B cell (primary cell): ENCODE measurements around the gene KLK13. TPM values are rescaled to one million over a fixed set of nuclear protein-coding genes. Genes with fewer than 3 reads are reported as not detected.

Experiments
- ATAC-seq: fragments of 200-7000 bp; cut with Tn5 transposase; one replicate; pipeline ENCODE4 v1.10.0; 2021; ENCODE audit warnings: low read depth, mild to moderate bottlenecking, moderate number of reproducible peaks, moderate library complexity
- CTCF ChIA-PET: fragments of 350-600 bp; sonication (Branson Sonifier 250); formaldehyde crosslinking; loops from one replicate; lab custom pipeline; 2021; ENCODE audit warnings: antibody characterized with exemption, inconsistent platforms; lab: Charles Lee
- POLR2A ChIA-PET: fragments of 350-600 bp; sonication (Branson Sonifier 250); formaldehyde crosslinking; loops from one replicate; lab custom pipeline; 2021; ENCODE audit warnings: antibody characterized with exemption; lab: Charles Lee
- DNase-seq: peaks from one replicate; pipeline ENCODE4 v3.0.0; 2013
- H2AFZ ChIP-seq: 2 replicates; pipeline ENCODE4 v1.6.1; 2012; ENCODE audit warnings: mild to moderate bottlenecking, low read depth, low read length; ENCODE audit not compliant: insufficient read depth, poor library complexity, severe bottlenecking
- H3K27ac ChIP-seq, 2 donors: 1 replicate in 1 of 2; 2 replicates in 1 of 2; pipeline ENCODE4 v1.5.1; 2012 to 2013; ENCODE audit warnings: low read length in 2 of 2, mild to moderate bottlenecking in 2 of 2, moderate library complexity in 1 of 2
- H3K27me3 ChIP-seq, 4 experiments: fragments of 200-600 bp in 1 of 4; sonication (generic) in 1 of 4; replicated peaks in 1 of 4; 1 replicate in 2 of 4; 2 replicates in 2 of 4; pipeline versions ENCODE4 v1.6.1 to v1.7.0; 2013 to 2016; ENCODE audit warnings: low read length in 3 of 4, mild to moderate bottlenecking in 2 of 4, mixed read lengths in 1 of 4, moderate library complexity in 1 of 4; ENCODE audit not compliant: insufficient read depth in 4 of 4, control insufficient read depth in 3 of 4; ENCODE audit errors: control extremely low read depth in 1 of 4
- H3K36me3 ChIP-seq, 2 experiments: replicated peaks in 1 of 2; 1 replicate in 1 of 2; 2 replicates in 1 of 2; pipeline versions ENCODE4 v1.6.1 to v1.7.1; 2013; ENCODE audit warnings: low read length in 1 of 2; ENCODE audit not compliant: insufficient read depth in 2 of 2, control insufficient read depth in 1 of 2; ENCODE audit errors: control extremely low read depth in 1 of 2, extremely low read depth in 1 of 2
- H3K4me1 ChIP-seq, 2 donors: fragments of 200-600 bp in 1 of 2; sonication (generic) in 1 of 2; 1 replicate in 1 of 2; 2 replicates in 1 of 2; pipeline versions ENCODE4 v1.5.1 to v1.6.1; 2013 to 2017; ENCODE audit warnings: low read length in 2 of 2; ENCODE audit not compliant: control insufficient read depth in 2 of 2, insufficient read depth in 2 of 2
- H3K4me2 ChIP-seq: replicated peaks from 2 replicates; pipeline ENCODE3; 2012; ENCODE audit warnings: mild to moderate bottlenecking, low read depth, low read length; ENCODE audit not compliant: poor library complexity, severe bottlenecking
- H3K4me3 ChIP-seq, 5 experiments: fragments of 200-600 bp in 1 of 5; sonication (generic) in 1 of 5; 1 replicate in 3 of 5; 2 replicates in 2 of 5; pipeline versions ENCODE4 v1.5.1 to v1.7.0; 2011 to 2016; ENCODE audit warnings: low read length in 4 of 5, mild to moderate bottlenecking in 4 of 5, low read depth in 2 of 5, control low read depth in 1 of 5, moderate library complexity in 1 of 5; ENCODE audit not compliant: insufficient read depth in 1 of 5; ENCODE audit errors: control extremely low read depth in 1 of 5, extremely low read depth in 1 of 5
- H3K79me2 ChIP-seq: fragments of 200-600 bp; sonication (generic); one replicate; pipeline ENCODE4 v1.6.0; 2016; ENCODE audit warnings: low read length; ENCODE audit not compliant: control insufficient read depth, insufficient read depth
- H3K9ac ChIP-seq: fragments of 200-600 bp; sonication (generic); 2 replicates; pipeline ENCODE4 v1.6.1; 2017; ENCODE audit warnings: mild to moderate bottlenecking, low read length, moderate library complexity
- H3K9me3 ChIP-seq, 3 donors: one replicate each; pipeline versions ENCODE4 v1.6.1 to v1.7.1; 2013; ENCODE audit warnings: low read length in 2 of 3; ENCODE audit not compliant: control insufficient read depth in 2 of 3, insufficient read depth in 1 of 3; ENCODE audit errors: control extremely low read depth in 1 of 3
- H4K20me1 ChIP-seq: 2 replicates; pipeline ENCODE4 v1.6.0; 2012; ENCODE audit warnings: mild to moderate bottlenecking, low read length; ENCODE audit not compliant: insufficient read depth, control insufficient read depth, poor library complexity, severe bottlenecking
- H3K27ac Mint-ChIP-seq: one replicate; pipeline ENCODE4 v1.8.0; 2021; ENCODE audit warnings: mixed read lengths
- H3K27me3 Mint-ChIP-seq: one replicate; pipeline ENCODE4 v1.8.0; 2021; ENCODE audit warnings: mixed read lengths
- H3K4me1 Mint-ChIP-seq: one replicate; pipeline ENCODE4 v1.8.0; 2021; ENCODE audit warnings: mixed read lengths
- H3K4me3 Mint-ChIP-seq: one replicate; pipeline ENCODE4 v1.8.0; 2021; ENCODE audit warnings: mixed read lengths
- H3K9me3 Mint-ChIP-seq: one replicate; pipeline ENCODE4 v1.8.0; 2022; ENCODE audit warnings: mixed read lengths; ENCODE audit not compliant: insufficient read depth
- CTCF ChIP-seq: fragments of 200-600 bp; IDR thresholded peaks from one replicate; pipeline ENCODE4 v1.8.0; 2022; ENCODE audit warnings: antibody characterized with exemption, mild to moderate bottlenecking
- EZH2 ChIP-seq: IDR thresholded peaks from 2 replicates; pipeline ENCODE4 v1.6.1; 2012; ENCODE audit warnings: borderline replicate concordance, low read depth, mild to moderate bottlenecking, moderate library complexity, low read length; ENCODE audit not compliant: insufficient read depth, poor library complexity, severe bottlenecking
- WGBS: methylation state at CpG from one replicate; pipeline ENCODE4 v1.1.5; 2013; ENCODE audit warnings: missing lambda C conversion rate; ENCODE audit not compliant: insufficient coverage; 5-methylcytosine and 5-hydroxymethylcytosine counted together
- intact Hi-C: fragments of 100-400 bp; cut with micrococcal nuclease; formaldehyde crosslinking; loops from one replicate; pipeline ENCODE4 v1.10.0; 2022
- polyA plus RNA-seq: library from polyadenylated mRNA; depleted of rRNA; stranded (reverse); fragments of >200 nt; gene quantifications from 2 replicates; pipeline ENCODE4 v1.2.3, GENCODE V29; 2012
- total RNA-seq, 2 donors: library from RNA; stranded (reverse); fragments of 120-200 nt in 1 of 2; gene quantifications; 1 replicate in 1 of 2; 2 replicates in 1 of 2; pipeline versions ENCODE4 v1.2.3 to v1.2.4, GENCODE V29; 2013 to 2022

Gene KLK13
- total and polyA plus RNA-seq, 2 donors (not counting 1 experiment from before 2014, with no cell fraction given), result not detected

- Histone ChIP-seq H3K36me3 (no peaks in the 10 kb centered on the region), H3K27ac (no peak overlapping the region), H3K4me3 (no peak overlapping the region), H2AFZ (no peak overlapping the region), H3K4me1 (no peaks in the 10 kb centered on the region), H3K9ac (no peak overlapping the region), H3K9me3 (peaks cover 0 to 9% (median 0%) of the 10 kb centered on the region in 3 donors), H4K20me1 (no peaks in the 10 kb centered on the region), H3K4me2 (no peak overlapping the region), H3K79me2 (no peaks in the 10 kb centered on the region), H3K27me3 (peaks cover 0 to 4% (median 0%) of the 10 kb centered on the region in 4 experiments)
- peaks cover 3% of the 10 kb centered on the region for H3K9me3 Mint-ChIP-seq
- H3K4me3 Mint-ChIP-seq, result no peak overlapping the region
- no peak overlapping the region for H3K27ac Mint-ChIP-seq
- CTCF ChIA-PET, result no interaction called here
- intact Hi-C loops, result no loop called here
- POLR2A ChIA-PET, result no interaction called here
- 92% methylated on average over 28 of the region's 28 CpGs for WGBS
- DNase-seq (no peak), ATAC-seq (no peak)
- no peaks in the 10 kb centered on the region for H3K4me1 Mint-ChIP-seq
- H3K27me3 Mint-ChIP-seq, result peaks cover 34% of the 10 kb centered on the region
- no peak for TF ChIP-seq CTCF
- no peak for TF ChIP-seq EZH2
These were observed 33.0 kb downstream of the KLK13 start for GRCh38 chr19:51031880-51032225.

GRCh38 chr19:51031220-51031879 is 33.5 kb downstream of the KLK13 start:
- H2AFZ ChIP-seq, result no peak overlapping the region
- DNase-seq, result no peak

More at GRCh38 chr19:51031220-51031879, 33.5 kb downstream of the KLK13 start:
- peaks cover 37% of the 10 kb centered on the region for H3K27me3 Mint-ChIP-seq
- Histone ChIP-seq H3K4me3 (no peak overlapping the region), H3K9me3 (peaks cover 0 to 9% (median 0%) of the 10 kb centered on the region in 3 donors), H3K27ac (no peak overlapping the region), H3K79me2 (no peaks in the 10 kb centered on the region), H3K36me3 (no peaks in the 10 kb centered on the region), H4K20me1 (no peaks in the 10 kb centered on the region), H3K9ac (no peak overlapping the region), H3K4me1 (no peaks in the 10 kb centered on the region), H3K4me2 (no peak overlapping the region), H3K27me3 (peaks cover 0 to 4% (median 0%) of the 10 kb centered on the region in 4 experiments)
- H3K4me3 Mint-ChIP-seq, result no peak overlapping the region
- H3K4me1 Mint-ChIP-seq, result no peaks in the 10 kb centered on the region
- 88% methylated on average over 3 of the region's 7 CpGs for WGBS
- no peak for TF ChIP-seq EZH2
- TF ChIP-seq CTCF, result no peak
- ChIA-PET POLR2A (no interaction called here), CTCF (no interaction called here)
- H3K9me3 Mint-ChIP-seq, result peaks cover 3% of the 10 kb centered on the region
- no peak for ATAC-seq
- no peak overlapping the region for H3K27ac Mint-ChIP-seq
- intact Hi-C loops, result no loop called here
